ENCODE data around the gene APP.

APP gene

GRCh38 chr21:26120828-26121227 lies 49.7 kb downstream of the APP start:
- no peak for DNase-seq (ENCODE audit: low spot score)
- no peak for TF ChIP-seq CTCF (IDR thresholded peaks at IDR 0.05; ENCODE audit: extremely low read depth, missing control alignments)

- DNase-seq (ENCODE audit: low spot score), result no peak
Observed at GRCh38 chr21:26119906-26120305, 50.7 kb downstream of the APP start.

GRCh38 chr21:26118938-26119540 lies 51.5 kb downstream of the APP start:
- no peak for DNase-seq (ENCODE audit: low spot score)
- no peak for TF ChIP-seq CTCF (IDR thresholded peaks at IDR 0.05; ENCODE audit: extremely low read depth, missing control alignments)

More at GRCh38 chr21:26119906-26120305, 50.7 kb downstream of the APP start:
- TF ChIP-seq CTCF (IDR thresholded peaks at IDR 0.05; ENCODE audit: extremely low read depth, missing control alignments), result no peak

GRCh38 chr21:26117972-26118367 lies 52.6 kb downstream of the APP start:
- no peak for DNase-seq (ENCODE audit: low spot score)
- no peak for TF ChIP-seq CTCF (IDR thresholded peaks at IDR 0.05; ENCODE audit: extremely low read depth, missing control alignments)

- no peak for DNase-seq (ENCODE audit: low spot score)
- TF ChIP-seq CTCF (IDR thresholded peaks at IDR 0.05; ENCODE audit: extremely low read depth, missing control alignments), result no peak
Observed at GRCh38 chr21:26117324-26117971, 53.1 kb downstream of the APP start.

- no peak for TF ChIP-seq CTCF (IDR thresholded peaks at IDR 0.05; ENCODE audit: extremely low read depth, missing control alignments)
- DNase-seq (ENCODE audit: low spot score), result no peak
Observed at GRCh38 chr21:26116456-26117011, 54.0 kb downstream of the APP start.

GRCh38 chr21:26115899-26116298 lies 54.7 kb downstream of the APP start:
- TF ChIP-seq CTCF (IDR thresholded peaks at IDR 0.05; ENCODE audit: extremely low read depth, missing control alignments), result no peak
- DNase-seq (ENCODE audit: low spot score), result no peak
